Renal pelvis (tissue), 4 donors: ENCODE data around the gene HOXB5. TPM values are rescaled to one million over a fixed set of nuclear protein-coding genes. Genes with fewer than 3 reads are reported as not detected.

Experiments
- DNase-seq: peaks from one replicate; pipeline ENCODE4 v3.0.0-alpha.2; 2013
- polyA plus RNA-seq, 3 donors: library from polyadenylated mRNA; unstranded; fragments of 120-200 nt; gene quantifications; one replicate each; pipeline ENCODE4 v1.2.1, GENCODE V29; 2013; ENCODE audit not compliant: insufficient read length in 3 of 3

Gene HOXB5
- polyA plus RNA-seq, 3 donors = 36.1 to 48.2 (median 47.4) TPM

- DNase-seq = no peak
These were observed 41.7 kb downstream of the HOXB5 start for GRCh38 chr17:48551596-48552465.

GRCh38 chr17:48551214-48551555 lies 42.4 kb downstream of the HOXB5 start:
- no peak for DNase-seq

- DNase-seq = peak; percentile 8
These were observed 42.9 kb downstream of the HOXB5 start for GRCh38 chr17:48550502-48551213.

- no peak for DNase-seq
These were observed 43.6 kb downstream of the HOXB5 start for GRCh38 chr17:48549914-48550501.

- no peak for DNase-seq
These were observed 44.3 kb downstream of the HOXB5 start for GRCh38 chr17:48549281-48549630.

GRCh38 chr17:48548523-48549280 lies 44.9 kb downstream of the HOXB5 start:
- no peak for DNase-seq

GRCh38 chr17:48547808-48548522 lies 45.6 kb downstream of the HOXB5 start:
- no peak for DNase-seq

- DNase-seq = no peak
These were observed 46.4 kb downstream of the HOXB5 start for GRCh38 chr17:48546924-48547807.

GRCh38 chr17:48546137-48546923 lies 47.2 kb downstream of the HOXB5 start:
- no peak for DNase-seq

GRCh38 chr17:48545539-48545938 lies 48.0 kb downstream of the HOXB5 start:
- DNase-seq = no peak

- DNase-seq = no peak
These were observed 48.6 kb downstream of the HOXB5 start, which contains the start of gene HOXB2 for GRCh38 chr17:48545022-48545375. Gene HOXB2 (minus strand): TSS chr17:48545109. CDS start chr17:48544911, 198 bp downstream.

- no peak for DNase-seq
These were observed 49.1 kb downstream of the HOXB5 start for GRCh38 chr17:48544349-48545021.

GRCh38 chr17:48543854-48544348 lies 49.7 kb downstream of the HOXB5 start:
- no peak for DNase-seq

- no peak for DNase-seq
These were observed 50.3 kb downstream of the HOXB5 start for GRCh38 chr17:48543107-48543853.

- DNase-seq = no peak
These were observed 50.9 kb downstream of the HOXB5 start for GRCh38 chr17:48542698-48543106.

GRCh38 chr17:48542114-48542656 lies 51.4 kb downstream of the HOXB5 start:
- DNase-seq = no peak

- no peak for DNase-seq
These were observed 51.9 kb downstream of the HOXB5 start for GRCh38 chr17:48541577-48542113.
